Right lobe of liver (tissue), 6 donors: ENCODE results near the gene NUP133. TPM values are rescaled to one million over a fixed set of nuclear protein-coding genes. Genes with fewer than 3 reads are reported as not detected.
"Not testable (repeated sequence)": the region's sequence is repeated elsewhere in the genome, so short reads cannot be mapped to it uniquely, and the experiment has no call there.

Experiments used
- ATAC-seq, 4 donors: fragments of 200-7000 bp; cut with Tn5 transposase; one replicate each; pipeline ENCODE4 v1.9.1; 2020; ENCODE audit warnings: mild to moderate bottlenecking in 4 of 4, moderate library complexity in 4 of 4
- DNase-seq, 3 donors: peaks; one replicate each; pipeline ENCODE4 v3.0.0-alpha.2; 2020
- H3K27ac ChIP-seq, 3 donors: fragments of 200-600 bp; one replicate each; pipeline ENCODE4 v1.8.0; 2022
- H3K27me3 ChIP-seq, 2 donors: fragments of 200-600 bp; one replicate each; pipeline ENCODE4 v1.8.0; 2022
- H3K36me3 ChIP-seq, 4 donors: fragments of 200-600 bp; sonication (generic) in 1 of 4; one replicate each; pipeline versions ENCODE4 v1.5.1 to v1.8.0; 2017 to 2022; ENCODE audit warnings: control low read depth in 1 of 4
- H3K4me1 ChIP-seq, 4 donors: fragments of 200-600 bp; sonication (generic) in 1 of 4; one replicate each; pipeline versions ENCODE4 v1.5.1 to v1.8.0; 2017 to 2022; ENCODE audit warnings: control low read depth in 1 of 4
- H3K4me3 ChIP-seq, 3 donors: fragments of 200-600 bp; one replicate each; pipeline ENCODE4 v1.8.0; 2022
- H3K9me3 ChIP-seq, 4 donors: fragments of 200-600 bp; sonication (generic) in 1 of 4; one replicate each; pipeline versions ENCODE4 v1.5.1 to v1.8.0; 2017 to 2022; ENCODE audit warnings: control low read depth in 1 of 4
- POLR2A ChIP-seq: fragments of 450-650 bp; IDR thresholded peaks from one replicate; pipeline ENCODE4 v1.6.1; 2017; ENCODE audit warnings: antibody characterized with exemption, mild to moderate bottlenecking
- WGBS: methylation state at CpG from one replicate; pipeline ENCODE4 v1.1.6; 2018; ENCODE audit warnings: low coverage, low lambda C conversion rate; ENCODE audit not compliant: insufficient coverage; ENCODE audit errors: missing lambda C conversion rate; 5-methylcytosine and 5-hydroxymethylcytosine counted together
- intact Hi-C, 2 donors: fragments of 100-400 bp; cut with DNase I; formaldehyde crosslinking; loops; one replicate each; pipeline versions ENCODE4 v1.11.2 to v1.14.1; 2022
- total RNA-seq, 6 experiments: library from RNA; depleted of rRNA in 2 of 6; stranded (reverse); fragments of >200 nt in 2 of 6; fragmentation: NEBNext Ultra II Directional in 3 of 6; extraction: Animal tissue kit (Norgen Biotek cat#: 25700) in 3 of 6; gene quantifications; one replicate each; pipeline versions ENCODE4 v1.1.0 to v1.2.4, GENCODE V29; 2016 to 2023
- TF ChIP-seq, protein P1 (sequence below), 4 donors: fragments of 200-600 bp in 3 of 4; fragments of 450-650 bp in 1 of 4; IDR thresholded peaks; one replicate each; pipeline versions ENCODE4 v1.5.1 to v1.8.0; 2016 to 2022; ENCODE audit warnings: antibody characterized with exemption in 4 of 4, mild to moderate bottlenecking in 2 of 4
- donor health status: DM: no; HTN: yes; CAD: no.
- donor health status: DM: no; HTN: no; CAD: no.
- donor health status: DM: no; HTN: no; CAD: no.
- donor health status: DM: no; HTN: yes; CAD: no.
- donor health status: DM: no; HTN: yes; CAD: no.

Gene NUP133
- total RNA-seq, 6 experiments from 2014 or later, result 8.5 to 14.4 (median 11.5) TPM

- Histone ChIP-seq H3K4me1 (no peaks in the 10 kb centered on the region), H3K36me3 (no peaks in the 10 kb centered on the region), H3K27ac (no peak overlapping the region), H3K27me3 (peaks cover 0 to under 1% of the 10 kb centered on the region in 2 donors), H3K9me3 (peaks cover 0 to 3% (median 0%) of the 10 kb centered on the region in 4 donors), H3K4me3 (no peak overlapping the region)
- 20% methylated on average over 1 of the region's 2 CpGs for WGBS
- ATAC-seq, result no peak
- intact Hi-C loops, result no loop called here
- no peak for TF ChIP-seq POLR2A
- no peak for DNase-seq
These were observed 82.5 kb downstream of the NUP133 start for GRCh38 chr1:229425564-229426159.

GRCh38 chr1:229420765-229421164 lies 87.4 kb downstream of the NUP133 start:
- peaks cover 0 to 3% (median 0%) of the 10 kb centered on the region in 4 donors for H3K9me3 ChIP-seq
- TF ChIP-seq, protein P1, sequence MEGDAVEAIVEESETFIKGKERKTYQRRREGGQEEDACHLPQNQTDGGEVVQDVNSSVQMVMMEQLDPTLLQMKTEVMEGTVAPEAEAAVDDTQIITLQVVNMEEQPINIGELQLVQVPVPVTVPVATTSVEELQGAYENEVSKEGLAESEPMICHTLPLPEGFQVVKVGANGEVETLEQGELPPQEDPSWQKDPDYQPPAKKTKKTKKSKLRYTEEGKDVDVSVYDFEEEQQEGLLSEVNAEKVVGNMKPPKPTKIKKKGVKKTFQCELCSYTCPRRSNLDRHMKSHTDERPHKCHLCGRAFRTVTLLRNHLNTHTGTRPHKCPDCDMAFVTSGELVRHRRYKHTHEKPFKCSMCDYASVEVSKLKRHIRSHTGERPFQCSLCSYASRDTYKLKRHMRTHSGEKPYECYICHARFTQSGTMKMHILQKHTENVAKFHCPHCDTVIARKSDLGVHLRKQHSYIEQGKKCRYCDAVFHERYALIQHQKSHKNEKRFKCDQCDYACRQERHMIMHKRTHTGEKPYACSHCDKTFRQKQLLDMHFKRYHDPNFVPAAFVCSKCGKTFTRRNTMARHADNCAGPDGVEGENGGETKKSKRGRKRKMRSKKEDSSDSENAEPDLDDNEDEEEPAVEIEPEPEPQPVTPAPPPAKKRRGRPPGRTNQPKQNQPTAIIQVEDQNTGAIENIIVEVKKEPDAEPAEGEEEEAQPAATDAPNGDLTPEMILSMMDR (IDR thresholded peaks at IDR 0.05), result no peak
- no peak for TF ChIP-seq POLR2A
- 73% methylated on average over 7 of the region's 7 CpGs for WGBS
- no peaks in the 10 kb centered on the region for H3K4me1 ChIP-seq
- no peak overlapping the region for H3K4me3 ChIP-seq
- H3K27ac ChIP-seq, result no peak overlapping the region
- ATAC-seq, result no peak
- intact Hi-C loops, result no loop called here
- DNase-seq, result no peak
- H3K27me3 ChIP-seq, result no peaks in the 10 kb centered on the region
- H3K36me3 ChIP-seq, result no peaks in the 10 kb centered on the region

DNA sequence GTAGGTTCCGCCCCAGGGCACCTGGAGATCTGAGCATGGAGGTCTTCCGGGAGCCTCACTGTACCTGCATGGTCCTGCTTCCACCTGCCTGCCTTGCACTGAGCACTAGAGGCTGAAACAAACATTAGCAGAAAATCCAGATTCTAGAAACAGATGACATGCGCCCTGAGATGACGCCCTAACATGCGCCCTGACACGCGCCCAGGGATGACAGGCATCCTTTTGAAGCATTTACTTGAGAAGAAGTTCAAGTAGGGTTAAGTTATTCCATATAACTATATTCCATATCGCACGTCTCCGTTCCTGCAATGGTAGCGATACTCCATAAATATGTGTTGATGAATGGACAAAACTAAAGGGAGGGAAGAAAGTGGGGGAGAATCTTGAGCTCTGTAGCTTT lies 87.9 kb downstream of the NUP133 start:
- WGBS, result 88% methylated on average over 9 of the region's 11 CpGs
- no peaks in the 10 kb centered on the region for H3K4me1 ChIP-seq
- intact Hi-C loops, result no loop called here
- no peaks in the 10 kb centered on the region for H3K27me3 ChIP-seq
- H3K9me3 ChIP-seq, result peaks cover 0 to 3% (median 0%) of the 10 kb centered on the region in 4 donors
- H3K27ac ChIP-seq, result no peak overlapping the region
- H3K36me3 ChIP-seq, result no peaks in the 10 kb centered on the region
- DNase-seq (no peak), ATAC-seq (no peak)
- no peak overlapping the region for H3K4me3 ChIP-seq
- TF ChIP-seq POLR2A, result no peak
- TF ChIP-seq, protein P1 (IDR thresholded peaks at IDR 0.05), result no peak

DNA sequence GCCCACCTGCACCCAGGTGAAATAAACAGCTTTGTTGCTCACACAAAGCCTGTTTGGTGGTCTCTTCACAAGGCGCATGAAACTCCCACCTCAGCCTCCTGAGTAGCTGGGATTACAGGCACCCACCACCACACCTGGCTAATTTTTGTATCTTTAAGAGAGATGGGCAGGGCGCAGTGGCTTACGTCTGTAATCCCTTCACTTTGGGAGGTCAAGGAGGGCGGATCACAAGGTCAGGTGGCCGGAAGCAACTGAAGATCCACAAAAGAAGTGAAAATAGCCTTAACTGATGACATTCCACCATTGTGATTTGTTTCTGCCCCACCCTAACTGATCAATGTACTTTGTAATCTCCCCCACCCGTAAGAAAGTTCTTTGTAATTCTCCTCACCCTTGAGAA lies 89.6 kb downstream of the NUP133 start:
- DNase-seq, intact Hi-C loops, H3K9me3 ChIP-seq, H3K27ac ChIP-seq, H3K36me3 ChIP-seq, H3K4me3 ChIP-seq, H3K27me3 ChIP-seq, H3K4me1 ChIP-seq, ATAC-seq: not testable (repeated sequence)
- WGBS, result 62% methylated on average over 6 of the region's 6 CpGs

- H3K9me3 ChIP-seq, intact Hi-C loops, ATAC-seq, DNase-seq, H3K4me3 ChIP-seq, H3K27ac ChIP-seq, H3K4me1 ChIP-seq, H3K27me3 ChIP-seq, H3K36me3 ChIP-seq: not testable (repeated sequence)
- WGBS, result 73% methylated on average over 5 of the region's 5 CpGs
These were observed 95.3 kb downstream of the NUP133 start for GRCh38 chr1:229412810-229413209.

DNA sequence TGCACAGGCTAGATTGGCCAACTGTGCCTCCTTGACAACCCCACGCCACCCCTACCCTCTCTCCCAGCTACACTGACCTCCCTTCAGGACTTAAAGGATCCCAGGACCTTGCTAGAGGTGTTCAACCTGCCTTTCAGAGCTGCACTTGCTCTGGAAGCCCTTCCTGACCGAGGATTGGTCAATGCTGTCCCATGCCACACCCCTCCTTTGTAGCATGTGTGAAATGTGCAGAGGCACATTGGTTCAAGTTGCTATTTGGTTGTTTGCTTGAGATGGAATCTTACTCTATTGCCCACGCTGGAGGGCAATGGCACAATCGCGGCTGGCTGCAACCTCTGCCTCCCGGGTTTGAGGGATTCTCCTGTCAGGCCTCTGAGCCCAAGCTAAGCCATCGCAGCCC lies 96.1 kb downstream of the NUP133 start:
- H3K4me1 ChIP-seq, result peaks cover 0 to 8% (median 0%) of the 10 kb centered on the region in 4 donors
- TF ChIP-seq, protein P1 (IDR thresholded peaks at IDR 0.05), result no peak
- H3K27ac ChIP-seq, result no peak overlapping the region
- ATAC-seq, result no peak
- no peak overlapping the region for H3K4me3 ChIP-seq
- no peaks in the 10 kb centered on the region for H3K9me3 ChIP-seq
- DNase-seq, result no peak
- WGBS, result 44% methylated on average over 2 of the region's 7 CpGs
- H3K27me3 ChIP-seq, result peaks cover 6 to 9% of the 10 kb centered on the region in 2 donors
- no peaks in the 10 kb centered on the region for H3K36me3 ChIP-seq
- intact Hi-C loops, result no loop called here
